ENCODE measurements around the gene NDOR1. TPM values are rescaled to one million over a fixed set of nuclear protein-coding genes. Genes with fewer than 3 reads are reported as not detected.
A peak's percentile ranks its signal among the peaks of the same experiment; 100 is the strongest.

The NDOR1 gene
- total and polyA plus RNA-seq, 2 of the 8 experiments (the other 6 are each of a cell fraction or from before 2014, with no cell fraction given) = 25.7 to 32.3 TPM

DNA sequence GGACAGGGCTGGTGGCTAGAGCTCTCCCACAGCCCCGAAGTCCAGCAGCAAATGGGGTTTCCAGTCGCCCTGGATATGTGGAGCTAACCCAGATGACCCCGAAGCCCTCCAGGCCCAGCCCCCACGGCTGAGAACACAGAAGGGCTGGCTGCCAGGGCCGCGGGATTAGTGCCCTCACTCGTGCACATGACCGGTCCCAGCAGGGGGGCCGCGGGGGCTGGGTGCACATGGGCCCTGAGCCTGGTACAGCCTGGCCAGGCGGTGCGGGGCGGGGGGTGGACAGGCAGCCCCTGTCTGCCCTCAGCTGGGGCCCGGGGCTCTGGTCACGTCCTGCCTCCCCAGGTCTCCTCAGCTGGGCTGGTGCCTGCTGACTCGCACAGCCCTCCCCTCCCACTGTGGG, 11.1 kb upstream of the NDOR1 start:
- POLR2A ChIA-PET (ENCODE audit: partially characterized antibody) = interaction anchor here (0.9 to 11.0 kb wide), 8 partner anchors 12 to 65 kb away, joined by 3 to 107 read pairs (median 6); partner anchors contain the start of genes LRRC26, NDOR1, TMEM203 and TUBB4B
- Histone ChIP-seq H3K14ac (ENCODE audit: insufficient read length) (no peak overlapping the region), H2AK5ac (ENCODE audit: low read depth, low read length) (no peak overlapping the region), H3K4me1 (replicated peaks in 1 of 4; ENCODE audit: control insufficient read depth in 3 of 4, insufficient read depth in 4 of 4, low read length in 3 of 4) (peaks cover 0 to 27% (median 15%) of the 10 kb centered on the region in 4 experiments; a peak in 6 of 7 replicates), H2BK15ac (ENCODE audit: low read length) (no peak overlapping the region), H4K5ac (ENCODE audit: insufficient read length, low read depth, low read length) (no peak overlapping the region), H4K8ac (ENCODE audit: extremely low read depth, insufficient read depth, low read length) (peak overlapping the region; percentile 36; the same call in 1 of the 2 replicates), H3K23me2 (ENCODE audit: low read depth, low read length) (no peaks in the 10 kb centered on the region; the same call in 1 of the 2 replicates), H2BK20ac (ENCODE audit: low read length) (no peak overlapping the region), H3K4me2 (ENCODE audit: insufficient read depth in 1 of 2, low read depth in 2 of 2, low read length in 2 of 2) (no peak overlapping the region), H2BK120ac (replicated peaks; ENCODE audit: low read depth, low read length) (no peak overlapping the region), H4K20me1 (replicated peaks in 1 of 2; ENCODE audit: control insufficient read depth in 1 of 2, insufficient read depth in 2 of 2, low read length in 2 of 2) (peaks cover 15 to 36% of the 10 kb centered on the region in 2 experiments), H3K18ac (ENCODE audit: extremely low read depth, low read length) (no peak overlapping the region), H2AFZ (ENCODE audit: low read length) (no peak overlapping the region), H3K9me3 (ENCODE audit: insufficient read depth in 2 of 2, low read depth in 1 of 2, low read length in 1 of 2) (no peaks in the 10 kb centered on the region), H3K79me2 (ENCODE audit: control insufficient read depth in 1 of 2, insufficient read depth in 2 of 2, low read length in 2 of 2) (peaks cover 0 to 30% of the 10 kb centered on the region in 2 experiments; a peak in 1 of 4 replicates), H2BK5ac (ENCODE audit: low read depth, low read length) (peak overlapping the region; percentile 60; the same call in 1 of the 2 replicates), H3K23ac (ENCODE audit: insufficient read length) (no peak overlapping the region), H3K36me3 (ENCODE audit: control insufficient read depth in 2 of 4, insufficient read depth in 4 of 4, low read length in 3 of 4) (peaks cover 0 to 4% (median 1%) of the 10 kb centered on the region in 4 experiments; a peak in 2 of 8 replicates), H3K56ac (replicated peaks; ENCODE audit: insufficient read length, low read depth, low read length) (no peak overlapping the region), H3K9ac (replicated peaks in 1 of 4; ENCODE audit: extremely low read depth in 1 of 4, low read depth in 3 of 4, low read length in 3 of 4) (no peak overlapping the region; a peak in 1 of 7 replicates), H2BK12ac (ENCODE audit: low read depth, low read length) (no peak overlapping the region), H3K4ac (replicated peaks; ENCODE audit: insufficient read length, low read depth, low read length) (no peak overlapping the region), H3K79me1 (ENCODE audit: low read depth, low read length) (peaks cover 24% of the 10 kb centered on the region), H3K4me3 (ENCODE audit: extremely low read depth in 1 of 4, insufficient read depth in 2 of 4, low read depth in 3 of 4, low read length in 4 of 4) (no peak overlapping the region), H3K27me3 (replicated peaks in 1 of 4; ENCODE audit: control insufficient read depth in 3 of 4, extremely low read depth in 1 of 4, insufficient read depth in 3 of 4, low read length in 3 of 4) (no peaks in the 10 kb centered on the region), H4K91ac (replicated peaks; ENCODE audit: insufficient read length, low read length) (no peak overlapping the region), H3K27ac (ENCODE audit: low read depth, low read length) (peak overlapping the region; percentile 19; the same call in 1 of the 2 replicates)
- FAIRE-seq (no peak), DNase-seq (ENCODE audit: low read depth in 1 of 2, low spot score in 2 of 2) (no peak)
- WGBS, 2 experiments (ENCODE audit: extremely low coverage in 1 of 2, insufficient coverage in 1 of 2, insufficient read length in 1 of 2, insufficient replicate concordance in 2 of 2, low coverage in 1 of 2, low lambda C conversion rate in 2 of 2, missing lambda C conversion rate in 1 of 2) = 77% methylated on average over 10 of the region's 16 CpGs; no CpG with 5 or more reads in 1 of the 2 experiments
- CTCF ChIA-PET (ENCODE audit: partially characterized antibody) = interaction anchor here (1.2 to 14.0 kb wide), 8 partner anchors 7 to 76 kb away, joined by 3 to 204 read pairs (median 7); partner anchors contain the start of genes CYSRT1, NDOR1, RNF208 and RNF224
- TF ChIP-seq EZH2 (IDR thresholded peaks at IDR 0.05; ENCODE audit: low read depth, low read length, severe bottlenecking) (no peak), ATF3 (IDR thresholded peaks at IDR 0.05; ENCODE audit: insufficient read depth, low read depth, low read length) (no peak), RAD21 (IDR thresholded peaks at IDR 0.05 in 1 of 2, conservative IDR thresholded peaks at IDR 0.05 in 1 of 2; ENCODE audit: low read depth in 2 of 2, low read length in 2 of 2) (no peak), POLR2AphosphoS5 (IDR thresholded peaks at IDR 0.05; ENCODE audit: low read depth, low read length) (no peak), GTF2F1 (IDR thresholded peaks at IDR 0.05; ENCODE audit: borderline replicate concordance, low read depth, low read length) (no peak), KDM4A (IDR thresholded peaks at IDR 0.05; ENCODE audit: low read depth, low read length, severe bottlenecking) (no peak)

Measured in H1 (cell line).